KMS-11 (cell line): ENCODE measurements around the gene PPM1A.

Experiments
- H2AFZ ChIP-seq: fragments of 200-600 bp; sonication (generic); 2 replicates; pipeline ENCODE4 v1.6.1; 2016; ENCODE audit warnings: antibody characterized with exemption, mixed run types, low read depth
- H3K27ac ChIP-seq: fragments of 200-600 bp; sonication (generic); 2 replicates; pipeline ENCODE4 v1.6.1; 2016; ENCODE audit warnings: mild to moderate bottlenecking, mixed run types
- H3K27me3 ChIP-seq: fragments of 200-600 bp; sonication (generic); 2 replicates; pipeline ENCODE4 v1.6.1; 2017; ENCODE audit warnings: mild to moderate bottlenecking, low read depth, mixed run types, moderate library complexity; ENCODE audit not compliant: insufficient read depth
- H3K36me3 ChIP-seq: fragments of 200-600 bp; sonication (generic); 2 replicates; pipeline ENCODE4 v1.6.1; 2017; ENCODE audit warnings: mild to moderate bottlenecking, mixed run types; ENCODE audit not compliant: insufficient read depth
- H3K4me1 ChIP-seq: fragments of 200-600 bp; sonication (generic); 2 replicates; pipeline ENCODE4 v1.6.1; 2016; ENCODE audit warnings: mild to moderate bottlenecking, low read depth, mixed run types; ENCODE audit not compliant: poor library complexity, severe bottlenecking
- H3K4me2 ChIP-seq: fragments of 200-600 bp; sonication (generic); 2 replicates; pipeline ENCODE4 v1.7.0; 2016; ENCODE audit warnings: mild to moderate bottlenecking, mixed run types
- H3K4me3 ChIP-seq: fragments of 200-600 bp; sonication (generic); IDR thresholded peaks from 2 replicates; pipeline ENCODE4 v1.6.1; 2017; ENCODE audit warnings: low read depth, low read length, mixed read lengths; ENCODE audit not compliant: insufficient read depth
- H3K79me2 ChIP-seq: fragments of 200-600 bp; sonication (generic); 2 replicates; pipeline ENCODE4 v1.6.1; 2016; ENCODE audit warnings: low read depth, mixed run types; ENCODE audit not compliant: insufficient read depth
- H3K9ac ChIP-seq: fragments of 200-600 bp; sonication (generic); 2 replicates; pipeline ENCODE4 v1.6.1; 2016; ENCODE audit warnings: mild to moderate bottlenecking, mixed run types
- H4K20me1 ChIP-seq: fragments of 200-600 bp; sonication (generic); 2 replicates; pipeline ENCODE4 v1.6.1; 2016; ENCODE audit warnings: mild to moderate bottlenecking, mixed run types; ENCODE audit not compliant: insufficient read depth
- TF ChIP-seq, protein P1 (sequence below): fragments of 200-600 bp; sonication (generic); conservative IDR thresholded peaks from 2 replicates; pipeline ENCODE4 v1.6.1; 2017; ENCODE audit warnings: low read depth, mild to moderate bottlenecking, antibody characterized with exemption, low read length, moderate library complexity, mixed read lengths

Gene PPM1A

GRCh38 chr14:60215520-60216420, 33.3 kb upstream of the PPM1A start:
- Histone ChIP-seq H3K27ac (no peak overlapping the region), H3K9ac (no peak overlapping the region), H3K4me1 (no peaks in the 10 kb centered on the region), H4K20me1 (no peaks in the 10 kb centered on the region), H3K4me3 (no peak overlapping the region), H3K27me3 (no peaks in the 10 kb centered on the region), H3K79me2 (no peaks in the 10 kb centered on the region), H3K36me3 (no peaks in the 10 kb centered on the region), H2AFZ (no peak overlapping the region), H3K4me2 (no peak overlapping the region)
- TF ChIP-seq, protein P1, sequence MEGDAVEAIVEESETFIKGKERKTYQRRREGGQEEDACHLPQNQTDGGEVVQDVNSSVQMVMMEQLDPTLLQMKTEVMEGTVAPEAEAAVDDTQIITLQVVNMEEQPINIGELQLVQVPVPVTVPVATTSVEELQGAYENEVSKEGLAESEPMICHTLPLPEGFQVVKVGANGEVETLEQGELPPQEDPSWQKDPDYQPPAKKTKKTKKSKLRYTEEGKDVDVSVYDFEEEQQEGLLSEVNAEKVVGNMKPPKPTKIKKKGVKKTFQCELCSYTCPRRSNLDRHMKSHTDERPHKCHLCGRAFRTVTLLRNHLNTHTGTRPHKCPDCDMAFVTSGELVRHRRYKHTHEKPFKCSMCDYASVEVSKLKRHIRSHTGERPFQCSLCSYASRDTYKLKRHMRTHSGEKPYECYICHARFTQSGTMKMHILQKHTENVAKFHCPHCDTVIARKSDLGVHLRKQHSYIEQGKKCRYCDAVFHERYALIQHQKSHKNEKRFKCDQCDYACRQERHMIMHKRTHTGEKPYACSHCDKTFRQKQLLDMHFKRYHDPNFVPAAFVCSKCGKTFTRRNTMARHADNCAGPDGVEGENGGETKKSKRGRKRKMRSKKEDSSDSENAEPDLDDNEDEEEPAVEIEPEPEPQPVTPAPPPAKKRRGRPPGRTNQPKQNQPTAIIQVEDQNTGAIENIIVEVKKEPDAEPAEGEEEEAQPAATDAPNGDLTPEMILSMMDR, result no peak

DNA sequence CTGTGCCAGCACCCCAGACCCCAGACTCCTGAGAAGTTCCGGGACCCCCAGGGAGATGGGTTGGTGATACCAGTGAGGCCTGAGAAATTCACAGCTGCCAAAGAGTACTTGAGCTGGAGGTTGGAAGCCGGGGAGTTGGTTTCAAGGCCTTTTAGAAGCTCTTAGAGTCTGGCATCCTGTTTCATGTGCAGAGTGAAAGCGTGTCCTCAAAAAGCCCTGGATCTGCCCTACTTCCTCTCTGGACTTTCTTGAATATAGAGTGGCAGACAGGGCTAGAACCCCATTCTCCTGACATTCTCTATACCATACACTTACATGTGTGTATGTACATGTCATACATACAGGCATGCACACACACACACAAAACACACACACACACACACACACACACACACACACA, 31.3 kb upstream of the PPM1A start:
- Histone ChIP-seq H3K9ac (no peak overlapping the region), H3K79me2 (no peaks in the 10 kb centered on the region), H2AFZ (no peak overlapping the region), H3K27ac (no peak overlapping the region), H3K4me1 (no peaks in the 10 kb centered on the region), H3K27me3 (no peaks in the 10 kb centered on the region), H3K4me3 (no peak overlapping the region), H4K20me1 (no peaks in the 10 kb centered on the region), H3K4me2 (no peak overlapping the region), H3K36me3 (no peaks in the 10 kb centered on the region)
- TF ChIP-seq, protein P1, result no peak

- TF ChIP-seq, protein P1, result no peak
- H3K27me3 ChIP-seq, result no peaks in the 10 kb centered on the region
- no peaks in the 10 kb centered on the region for H3K36me3 ChIP-seq
- H3K4me1 ChIP-seq, result no peaks in the 10 kb centered on the region
- H2AFZ ChIP-seq, result no peak overlapping the region
- no peak overlapping the region for H3K27ac ChIP-seq
- H3K9ac ChIP-seq, result no peak overlapping the region
- no peak overlapping the region for H3K4me2 ChIP-seq
- no peak overlapping the region for H3K4me3 ChIP-seq
- no peaks in the 10 kb centered on the region for H4K20me1 ChIP-seq
- H3K79me2 ChIP-seq, result no peaks in the 10 kb centered on the region
Observed at GRCh38 chr14:60220084-60220483, 28.9 kb upstream of the PPM1A start.

GRCh38 chr14:60220917-60221316, 28.1 kb upstream of the PPM1A start:
- Histone ChIP-seq H2AFZ (no peak overlapping the region), H3K27me3 (no peaks in the 10 kb centered on the region), H3K4me3 (no peak overlapping the region), H3K36me3 (no peaks in the 10 kb centered on the region), H3K79me2 (no peaks in the 10 kb centered on the region), H3K4me1 (no peaks in the 10 kb centered on the region), H3K9ac (no peak overlapping the region), H3K4me2 (no peak overlapping the region), H3K27ac (no peak overlapping the region), H4K20me1 (no peaks in the 10 kb centered on the region)
- TF ChIP-seq, protein P1, result no peak
